ENCODE data around the gene MBNL1. TPM values are rescaled to one million over a fixed set of nuclear protein-coding genes. Genes with fewer than 3 reads are reported as not detected.
A peak's percentile ranks its signal among the peaks of the same experiment; 100 is the strongest.

Gene MBNL1
- total RNA-seq, 1 donor from 2014 or later, result 261 TPM

- DNase-seq (ENCODE audit: extremely low read depth, low read depth, low spot score), result no peak
Observed at GRCh38 chr3:152469248-152470025, 200.7 kb downstream of the MBNL1 start.

- DNase-seq (ENCODE audit: extremely low read depth, low read depth, low spot score), result no peak
Observed at GRCh38 chr3:152470095-152470494, 201.4 kb downstream of the MBNL1 start.

GRCh38 chr3:152470893-152471292 lies 202.2 kb downstream of the MBNL1 start:
- DNase-seq (ENCODE audit: extremely low read depth, low read depth, low spot score), result no peak

- peak; percentile 51 for DNase-seq (ENCODE audit: extremely low read depth, low read depth, low spot score)
Observed at GRCh38 chr3:152471814-152472671, 203.3 kb downstream of the MBNL1 start.

GRCh38 chr3:152472672-152472954 lies 203.9 kb downstream of the MBNL1 start:
- DNase-seq (ENCODE audit: extremely low read depth, low read depth, low spot score), result no peak

GRCh38 chr3:152474585-152474984 lies 205.9 kb downstream of the MBNL1 start:
- DNase-seq (ENCODE audit: extremely low read depth, low read depth, low spot score), result peak; percentile 57

- no peak for DNase-seq (ENCODE audit: extremely low read depth, low read depth, low spot score)
Observed at GRCh38 chr3:152477422-152477821, 208.7 kb downstream of the MBNL1 start.

- no peak for DNase-seq (ENCODE audit: extremely low read depth, low read depth, low spot score)
Observed at GRCh38 chr3:152480282-152480953, 211.7 kb downstream of the MBNL1 start.

- no peak for DNase-seq (ENCODE audit: extremely low read depth, low read depth, low spot score)
Observed at GRCh38 chr3:152486364-152486763, 217.6 kb downstream of the MBNL1 start.

- no peak for DNase-seq (ENCODE audit: extremely low read depth, low read depth, low spot score)
Observed at GRCh38 chr3:152488449-152488848, 219.7 kb downstream of the MBNL1 start.

GRCh38 chr3:152491922-152492321 lies 223.2 kb downstream of the MBNL1 start:
- DNase-seq (ENCODE audit: extremely low read depth, low read depth, low spot score), result no peak

- DNase-seq (ENCODE audit: extremely low read depth, low read depth, low spot score), result no peak
Observed at GRCh38 chr3:152496286-152496685, 227.6 kb downstream of the MBNL1 start.

- no peak for DNase-seq (ENCODE audit: extremely low read depth, low read depth, low spot score)
Observed at GRCh38 chr3:152496716-152497115, 228.0 kb downstream of the MBNL1 start.

GRCh38 chr3:152497457-152497856 lies 228.7 kb downstream of the MBNL1 start:
- peak; percentile 9 for DNase-seq (ENCODE audit: extremely low read depth, low read depth, low spot score)

GRCh38 chr3:152497890-152498289 lies 229.2 kb downstream of the MBNL1 start:
- DNase-seq (ENCODE audit: extremely low read depth, low read depth, low spot score), result no peak

- DNase-seq (ENCODE audit: extremely low read depth, low read depth, low spot score), result peak; percentile 22
Observed at GRCh38 chr3:152499791-152500385, 231.2 kb downstream of the MBNL1 start.

- no peak for DNase-seq (ENCODE audit: extremely low read depth, low read depth, low spot score)
Observed at GRCh38 chr3:152505926-152506325, 237.2 kb downstream of the MBNL1 start.

- DNase-seq (ENCODE audit: extremely low read depth, low read depth, low spot score), result peak; percentile 9
Observed at GRCh38 chr3:152508705-152509104, 240.0 kb downstream of the MBNL1 start.

GRCh38 chr3:152511904-152512303 lies 243.2 kb downstream of the MBNL1 start:
- no peak for DNase-seq (ENCODE audit: extremely low read depth, low read depth, low spot score)

- no peak for DNase-seq (ENCODE audit: extremely low read depth, low read depth, low spot score)
Observed at GRCh38 chr3:152513301-152513960, 244.7 kb downstream of the MBNL1 start.
